Measurements from ENCODE around the gene NEAT1. TPM values are rescaled to one million over a fixed set of nuclear protein-coding genes. Genes with fewer than 3 reads are reported as not detected.
"Not testable (repeated sequence)": the region's sequence is repeated elsewhere in the genome, so short reads cannot be mapped to it uniquely, and the experiment has no call there.

Gene NEAT1
- total RNA-seq, 1 donor from 2014 or later, result 422 TPM

DNA sequence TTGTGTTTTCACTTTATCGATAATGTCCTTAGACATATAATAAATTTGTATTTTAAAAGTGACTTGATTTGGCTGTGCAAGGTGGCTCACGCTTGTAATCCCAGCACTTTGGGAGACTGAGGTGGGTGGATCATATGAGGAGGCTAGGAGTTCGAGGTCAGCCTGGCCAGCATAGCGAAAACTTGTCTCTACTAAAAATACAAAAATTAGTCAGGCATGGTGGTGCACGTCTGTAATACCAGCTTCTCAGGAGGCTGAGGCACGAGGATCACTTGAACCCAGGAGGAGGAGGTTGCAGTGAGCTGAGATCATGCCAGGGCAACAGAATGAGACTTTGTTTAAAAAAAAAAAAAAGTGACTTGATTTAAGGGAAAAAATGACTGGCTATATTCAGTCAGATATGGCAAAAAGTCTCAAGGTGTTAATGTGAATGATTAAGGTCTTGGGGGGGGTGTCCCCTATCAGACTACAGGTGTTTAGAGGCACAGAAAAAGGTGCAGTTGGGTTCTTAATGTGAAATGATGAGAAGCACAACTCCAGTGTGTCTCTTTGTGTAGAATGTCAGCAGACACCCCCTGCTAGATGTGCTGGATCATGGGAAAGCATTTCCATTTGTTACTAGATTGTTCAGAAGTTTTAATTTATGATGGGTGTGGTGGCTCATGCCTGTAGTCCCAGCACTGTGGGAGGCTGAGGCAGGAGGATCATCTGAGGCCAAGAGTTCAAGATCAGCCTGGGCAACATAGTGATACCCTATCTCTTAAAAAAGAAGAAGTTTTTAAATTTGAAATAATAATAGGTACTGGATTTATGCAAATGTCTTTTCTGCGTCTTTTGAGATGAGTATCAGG, 17.0 kb downstream of the NEAT1 start:
- DNase-seq (ENCODE audit: low spot score), result no peak
- intact Hi-C loops (cut with micrococcal nuclease), result no loop called here
- H3K27ac Mint-ChIP-seq, result peak overlapping the region; percentile 39
- H3K4me1 Mint-ChIP-seq (ENCODE audit: low read depth), result peaks cover 60% of the 10 kb centered on the region
- H3K27me3 Mint-ChIP-seq (ENCODE audit: low read depth), result no peaks in the 10 kb centered on the region
- peaks cover 78% of the 10 kb centered on the region for H3K36me3 Mint-ChIP-seq (ENCODE audit: low read depth)
- H3K4me3 Mint-ChIP-seq (ENCODE audit: low read depth), result no peak overlapping the region
- no peaks in the 10 kb centered on the region for H3K9me3 Mint-ChIP-seq

DNA sequence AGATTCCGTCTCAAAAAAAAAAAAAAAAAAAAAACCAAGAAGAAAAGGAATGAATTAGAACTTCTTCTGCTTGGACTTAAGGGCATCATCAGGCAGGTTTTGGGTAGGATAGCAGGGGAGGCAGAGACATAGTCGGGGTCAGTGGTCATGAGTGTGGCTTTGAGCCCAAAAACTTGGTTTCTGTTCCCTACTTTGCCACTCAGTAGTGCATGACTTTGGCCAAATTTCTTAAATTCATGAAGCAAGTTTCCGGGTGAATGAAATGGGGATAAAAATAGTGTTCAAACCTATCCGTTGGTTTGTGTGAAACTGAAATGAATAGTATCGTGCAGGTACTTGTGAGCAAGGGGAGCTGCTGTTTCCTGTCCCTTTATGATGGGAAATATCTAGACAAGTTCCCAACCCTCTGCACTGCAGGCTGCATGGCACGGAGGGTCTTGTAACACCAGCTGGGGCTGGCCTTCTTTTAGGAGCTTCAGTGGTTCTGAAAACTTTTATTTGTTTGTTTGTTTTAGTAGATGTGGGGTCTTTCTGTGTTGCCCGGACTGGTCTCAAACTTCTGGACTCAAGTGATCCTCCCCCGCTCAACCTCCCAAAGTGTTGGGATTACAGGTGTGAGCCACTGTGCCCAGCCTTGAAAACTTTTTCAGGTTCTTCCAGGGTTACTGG, 18.4 kb downstream of the NEAT1 start:
- no peak for DNase-seq (ENCODE audit: low spot score)
- Mint-ChIP-seq H3K4me1 (ENCODE audit: low read depth) (peaks cover 46% of the 10 kb centered on the region), H3K36me3 (ENCODE audit: low read depth) (peaks cover 72% of the 10 kb centered on the region), H3K4me3 (ENCODE audit: low read depth) (no peak overlapping the region), H3K27ac (peak overlapping the region; percentile 88), H3K27me3 (ENCODE audit: low read depth) (no peaks in the 10 kb centered on the region), H3K9me3 (no peaks in the 10 kb centered on the region)
- intact Hi-C loops (cut with micrococcal nuclease), result no loop called here

DNA sequence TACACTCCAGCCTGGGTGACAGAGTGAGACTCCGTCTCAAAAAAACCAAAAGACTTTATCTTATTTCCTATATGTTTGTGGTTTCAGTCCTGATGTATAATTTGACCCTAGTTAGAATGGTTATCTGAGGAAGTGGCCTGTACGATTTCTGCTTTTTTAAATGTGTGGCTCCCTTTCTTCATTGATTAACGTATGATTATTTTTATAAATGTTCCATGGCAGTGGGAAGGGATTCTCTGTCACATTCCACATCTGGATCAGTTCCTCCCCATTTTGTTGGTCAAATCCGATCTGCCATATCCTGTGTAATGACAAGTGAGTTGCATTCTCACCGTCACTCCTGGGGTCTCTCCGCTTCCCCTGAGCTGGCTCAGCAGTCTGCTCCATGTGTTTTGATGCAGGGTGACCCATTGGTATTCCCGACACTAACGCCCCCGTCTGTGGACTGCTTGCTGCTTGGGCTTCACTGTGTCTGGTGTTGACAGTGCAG, 20.3 kb downstream of the NEAT1 start:
- intact Hi-C loops (cut with micrococcal nuclease), result no loop called here
- peaks cover 36% of the 10 kb centered on the region for H3K4me1 Mint-ChIP-seq (ENCODE audit: low read depth)

DNA sequence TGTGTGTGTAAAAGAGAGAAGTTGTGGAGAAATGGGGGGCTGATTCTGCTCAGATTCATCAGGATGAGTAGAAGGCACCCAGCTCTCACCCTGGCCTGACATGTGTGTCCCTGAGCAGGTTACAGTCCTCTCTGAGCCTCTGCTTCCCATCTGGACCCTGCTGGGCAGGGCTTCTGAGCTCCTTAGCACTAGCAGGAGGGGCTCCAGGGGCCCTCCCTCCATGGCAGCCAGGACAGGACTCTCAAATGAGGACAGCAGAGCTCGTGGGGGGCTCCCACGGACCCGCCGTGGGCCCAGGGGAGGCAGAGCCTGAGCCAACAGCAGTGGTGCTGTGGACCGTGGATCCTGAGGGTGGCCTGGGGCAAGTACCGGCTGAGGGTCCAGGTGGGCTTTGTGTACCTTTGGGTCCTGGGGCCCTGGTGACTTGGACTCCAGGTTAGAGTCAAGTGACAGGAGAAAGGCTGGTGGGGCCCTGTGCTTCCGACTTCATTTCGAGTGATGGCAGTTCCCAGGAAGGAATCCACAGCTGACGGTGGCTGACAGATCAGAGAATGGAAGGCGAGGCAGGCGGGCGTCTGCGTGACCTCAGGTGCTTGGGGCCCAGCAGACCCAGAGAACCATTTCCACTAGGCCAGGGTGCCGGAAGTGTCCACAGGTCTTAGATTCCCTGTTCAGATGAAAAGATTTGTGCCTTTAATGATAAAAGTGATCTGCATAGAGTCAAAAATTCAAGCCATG, 21.9 kb downstream of the NEAT1 start:
- Mint-ChIP-seq H3K4me3 (ENCODE audit: low read depth) (no peak overlapping the region), H3K27me3 (ENCODE audit: low read depth) (no peaks in the 10 kb centered on the region), H3K27ac (peak overlapping the region; percentile 35), H3K36me3 (ENCODE audit: low read depth) (peaks cover 40% of the 10 kb centered on the region), H3K9me3 (no peaks in the 10 kb centered on the region), H3K4me1 (ENCODE audit: low read depth) (peaks cover 30% of the 10 kb centered on the region)
- intact Hi-C loops (cut with micrococcal nuclease), result no loop called here
- no peak for DNase-seq (ENCODE audit: low spot score)

More for the DNA sequence above, 20.3 kb downstream of the NEAT1 start:
- peak overlapping the region; percentile 64 for H3K27ac Mint-ChIP-seq
- DNase-seq (ENCODE audit: low spot score), result no peak
- peaks cover 54% of the 10 kb centered on the region for H3K36me3 Mint-ChIP-seq (ENCODE audit: low read depth)
- H3K27me3 Mint-ChIP-seq (ENCODE audit: low read depth), result no peaks in the 10 kb centered on the region
- H3K9me3 Mint-ChIP-seq, result no peaks in the 10 kb centered on the region
- no peak overlapping the region for H3K4me3 Mint-ChIP-seq (ENCODE audit: low read depth)

DNA sequence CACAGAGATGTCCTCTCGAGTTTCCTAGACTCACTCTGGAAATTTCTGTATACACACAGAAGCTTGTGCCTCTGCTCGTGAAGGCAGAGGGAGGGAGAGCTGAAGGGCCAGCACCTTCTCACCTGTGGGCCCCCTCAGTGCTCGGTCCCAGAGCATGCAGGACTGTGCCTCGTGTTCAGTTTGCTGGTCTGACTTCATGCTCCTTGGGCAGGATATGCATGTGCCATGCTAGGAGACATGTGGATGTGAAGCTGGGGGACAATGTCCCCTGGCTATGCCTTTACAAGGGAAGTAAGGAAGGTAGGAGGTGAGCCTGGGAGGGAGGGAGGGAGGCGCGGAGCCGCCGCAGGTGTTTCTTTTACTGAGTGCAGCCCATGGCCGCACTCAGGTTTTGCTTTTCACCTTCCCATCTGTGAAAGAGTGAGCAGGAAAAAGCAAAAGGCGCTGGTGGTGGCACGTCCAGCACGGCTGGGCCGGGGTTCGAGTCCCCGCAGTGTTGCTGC, 22.6 kb downstream of the NEAT1 start:
- H3K27me3 Mint-ChIP-seq (ENCODE audit: low read depth), result no peaks in the 10 kb centered on the region
- H3K27ac Mint-ChIP-seq, result peak overlapping the region; percentile 35
- peaks cover 34% of the 10 kb centered on the region for H3K36me3 Mint-ChIP-seq (ENCODE audit: low read depth)
- no peak overlapping the region for H3K4me3 Mint-ChIP-seq (ENCODE audit: low read depth)
- intact Hi-C loops (cut with micrococcal nuclease), result no loop called here
- no peak for DNase-seq (ENCODE audit: low spot score)
- peaks cover 24% of the 10 kb centered on the region for H3K4me1 Mint-ChIP-seq (ENCODE audit: low read depth)
- no peaks in the 10 kb centered on the region for H3K9me3 Mint-ChIP-seq

DNA sequence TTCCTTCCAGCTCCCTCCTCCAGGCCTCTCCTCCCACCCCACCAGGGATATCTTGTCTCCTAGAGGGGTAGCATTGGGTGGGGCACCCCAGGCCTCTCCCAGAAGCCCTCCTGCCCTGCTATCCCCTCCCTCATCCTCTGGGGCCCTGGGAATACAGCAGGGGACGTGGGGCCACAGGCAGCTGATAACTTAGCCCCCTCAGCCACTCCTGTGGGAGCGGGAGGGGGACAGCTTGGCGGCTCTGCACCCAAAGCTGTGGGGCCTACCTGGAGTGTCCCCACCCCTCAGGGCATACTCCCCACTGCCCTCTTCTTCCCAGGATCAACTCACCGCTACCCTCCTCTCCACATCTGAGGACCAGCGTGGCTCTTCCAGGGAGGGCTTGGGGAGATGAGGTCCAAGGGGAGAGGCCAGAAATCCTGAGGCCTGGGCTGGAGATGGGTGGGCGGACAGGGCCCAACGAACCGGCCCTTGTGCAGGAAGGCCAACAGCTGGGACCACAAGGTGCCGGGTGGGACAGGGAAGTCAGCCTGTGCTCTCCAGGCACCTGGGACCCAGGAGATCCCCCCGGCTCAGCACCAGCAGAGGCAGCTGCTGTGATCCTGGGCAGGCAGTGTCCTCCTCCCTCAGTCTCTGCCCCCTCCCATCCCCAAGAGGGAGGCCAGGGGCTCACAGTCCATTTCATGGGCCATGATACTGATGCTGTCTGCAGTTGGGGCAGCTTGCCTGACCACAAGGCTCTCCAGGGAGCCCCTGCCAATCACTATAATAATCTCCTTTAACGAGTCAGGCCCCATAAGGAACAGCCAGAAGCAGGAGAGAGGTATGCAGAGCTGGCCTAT, 23.2 kb downstream of the NEAT1 start:
- no peak for DNase-seq (ENCODE audit: low spot score)
- Mint-ChIP-seq H3K36me3 (ENCODE audit: low read depth) (peaks cover 29% of the 10 kb centered on the region), H3K9me3 (no peaks in the 10 kb centered on the region), H3K27ac (no peak overlapping the region), H3K4me3 (ENCODE audit: low read depth) (no peak overlapping the region), H3K27me3 (ENCODE audit: low read depth) (no peaks in the 10 kb centered on the region), H3K4me1 (ENCODE audit: low read depth) (peaks cover 21% of the 10 kb centered on the region)
- intact Hi-C loops (cut with micrococcal nuclease), result no loop called here

DNA sequence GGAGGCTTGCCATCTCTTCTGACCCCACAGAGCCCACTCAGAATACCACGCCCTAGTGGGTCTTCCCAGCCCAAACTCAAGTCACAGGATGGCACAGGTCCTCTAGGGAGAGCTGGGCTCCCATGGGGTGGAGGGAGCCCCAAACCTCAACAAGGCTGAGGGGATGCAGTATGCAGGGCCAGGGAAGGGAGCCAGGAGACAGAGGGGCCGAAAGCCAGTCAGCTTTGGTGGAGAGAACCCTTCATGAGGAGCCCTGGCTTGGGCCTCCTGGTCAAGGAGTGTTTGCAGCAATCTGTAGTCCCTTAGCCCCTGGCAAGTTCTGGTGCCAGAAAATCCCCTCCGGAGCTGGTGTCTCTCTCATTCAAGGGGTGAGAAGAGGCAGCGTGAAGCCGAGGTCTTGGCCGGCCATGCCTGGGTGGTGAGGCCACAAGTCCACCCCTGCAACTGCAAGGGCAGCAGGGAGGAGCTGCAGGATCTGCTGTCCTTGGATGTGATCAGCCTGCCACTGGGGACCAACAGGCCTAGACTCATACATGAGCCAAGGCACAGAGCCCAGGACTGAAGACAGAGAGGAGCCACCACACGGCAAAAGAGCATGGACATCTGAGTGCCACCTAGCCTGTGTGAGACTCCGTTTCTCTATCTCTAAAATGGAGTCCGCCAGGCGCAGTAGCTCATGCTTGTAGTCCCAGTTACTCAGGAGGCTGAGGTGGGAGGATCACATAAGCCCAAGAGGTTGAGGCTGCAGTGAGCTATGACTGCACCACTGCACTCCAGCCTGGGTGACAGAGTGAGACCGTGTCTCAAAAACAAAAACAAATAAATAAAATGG, 24.1 kb downstream of the NEAT1 start:
- intact Hi-C loops (cut with micrococcal nuclease), result no loop called here
- H3K4me1 Mint-ChIP-seq (ENCODE audit: low read depth), result peaks cover 15% of the 10 kb centered on the region
- DNase-seq (ENCODE audit: low spot score), result no peak
- no peaks in the 10 kb centered on the region for H3K27me3 Mint-ChIP-seq (ENCODE audit: low read depth)
- H3K4me3 Mint-ChIP-seq (ENCODE audit: low read depth), result no peak overlapping the region
- no peaks in the 10 kb centered on the region for H3K9me3 Mint-ChIP-seq
- H3K27ac Mint-ChIP-seq, result no peak overlapping the region
- H3K36me3 Mint-ChIP-seq (ENCODE audit: low read depth), result peaks cover 23% of the 10 kb centered on the region

DNA sequence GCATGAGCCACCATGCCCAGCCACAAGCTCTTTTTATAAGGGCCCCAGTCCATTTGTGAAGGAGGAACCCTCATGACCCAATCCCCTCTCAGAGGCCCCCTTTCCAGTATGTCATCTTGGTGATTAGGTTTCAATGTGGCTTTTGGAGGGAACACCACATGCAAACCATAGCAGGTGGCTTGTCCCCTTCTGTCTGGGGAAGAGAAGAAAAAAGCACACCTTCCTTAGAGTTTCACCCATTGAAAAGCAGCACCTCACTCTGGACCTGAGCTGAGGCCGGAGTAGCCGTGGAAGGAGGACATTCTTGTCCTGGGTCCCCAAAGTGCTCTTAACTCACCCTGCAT, 25.4 kb downstream of the NEAT1 start:
- H3K9me3 Mint-ChIP-seq, result no peaks in the 10 kb centered on the region
- no peak for DNase-seq (ENCODE audit: low spot score)
- no peak overlapping the region for H3K27ac Mint-ChIP-seq
- intact Hi-C loops (cut with micrococcal nuclease), result no loop called here
- H3K4me3 Mint-ChIP-seq (ENCODE audit: low read depth), result no peak overlapping the region
- no peaks in the 10 kb centered on the region for H3K27me3 Mint-ChIP-seq (ENCODE audit: low read depth)
- H3K4me1 Mint-ChIP-seq (ENCODE audit: low read depth), result peaks cover 7% of the 10 kb centered on the region
- peaks cover 14% of the 10 kb centered on the region for H3K36me3 Mint-ChIP-seq (ENCODE audit: low read depth)

DNA sequence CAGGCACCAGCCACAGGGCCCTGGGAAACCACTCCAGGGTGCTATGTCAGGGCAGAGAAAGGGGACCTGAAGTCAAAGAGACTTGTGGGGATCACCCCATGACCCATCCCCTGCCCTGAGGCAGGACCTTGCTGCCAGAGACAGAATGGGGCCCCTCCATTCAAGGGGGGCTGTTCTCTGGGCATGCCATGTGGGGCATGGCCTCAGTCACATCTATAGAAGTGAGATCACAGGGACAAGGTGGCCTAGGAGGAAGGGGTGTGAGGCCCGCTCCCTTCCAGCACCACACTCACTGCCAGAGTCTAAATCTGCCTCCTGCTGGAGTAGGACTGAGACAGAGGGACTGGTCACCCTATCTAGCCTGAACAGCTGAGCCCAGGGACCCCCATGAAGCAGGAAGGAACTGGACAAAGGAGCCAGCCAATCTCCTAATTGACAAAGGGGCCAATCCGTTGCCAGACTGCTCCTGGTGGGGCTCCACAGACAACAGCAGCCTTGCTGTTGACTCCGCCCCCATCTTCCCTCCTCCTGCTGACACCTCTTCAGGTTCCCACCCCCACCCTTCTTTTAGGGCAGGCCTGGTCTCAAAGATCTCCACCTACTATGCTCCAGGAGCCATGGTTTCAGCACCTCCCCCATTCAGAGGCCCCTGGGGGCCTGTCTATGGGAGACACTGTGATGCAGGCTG, 26.0 kb downstream of the NEAT1 start:
- DNase-seq (ENCODE audit: low spot score), result no peak
- Mint-ChIP-seq H3K27me3 (ENCODE audit: low read depth) (no peaks in the 10 kb centered on the region), H3K27ac (no peak overlapping the region), H3K4me1 (ENCODE audit: low read depth) (peaks cover 6% of the 10 kb centered on the region), H3K4me3 (ENCODE audit: low read depth) (no peak overlapping the region), H3K36me3 (ENCODE audit: low read depth) (peaks cover 11% of the 10 kb centered on the region), H3K9me3 (no peaks in the 10 kb centered on the region)
- intact Hi-C loops (cut with micrococcal nuclease), result no loop called here

DNA sequence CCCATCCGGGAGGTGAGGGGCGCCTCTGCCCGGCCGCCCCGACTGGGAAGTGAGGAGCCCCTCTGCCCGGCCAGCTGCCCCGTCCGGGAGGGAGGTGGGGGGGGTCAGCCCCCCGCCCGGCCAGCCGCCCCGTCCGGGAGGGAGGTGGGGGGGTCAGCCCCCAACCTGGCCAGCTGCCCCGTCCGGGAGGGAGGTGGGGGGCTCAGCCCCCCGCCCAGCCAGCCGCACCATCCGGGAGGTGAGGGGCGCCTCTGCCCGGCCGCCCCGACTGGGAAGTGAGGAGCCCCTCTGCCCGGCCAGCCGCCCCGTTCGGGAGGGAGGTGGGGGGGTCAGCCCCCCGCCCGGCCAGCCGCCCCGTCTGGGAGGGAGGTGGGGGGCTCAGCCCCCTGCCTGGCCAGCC, 28.7 kb downstream of the NEAT1 start:
- H3K27me3 Mint-ChIP-seq (ENCODE audit: low read depth); intact Hi-C loops (cut with micrococcal nuclease); H3K4me3 Mint-ChIP-seq (ENCODE audit: low read depth); H3K9me3 Mint-ChIP-seq; H3K27ac Mint-ChIP-seq; DNase-seq (ENCODE audit: low spot score): not testable (repeated sequence)
- peaks cover 15% of the 10 kb centered on the region for H3K4me1 Mint-ChIP-seq (ENCODE audit: low read depth)
- H3K36me3 Mint-ChIP-seq (ENCODE audit: low read depth), result peaks cover 11% of the 10 kb centered on the region

DNA sequence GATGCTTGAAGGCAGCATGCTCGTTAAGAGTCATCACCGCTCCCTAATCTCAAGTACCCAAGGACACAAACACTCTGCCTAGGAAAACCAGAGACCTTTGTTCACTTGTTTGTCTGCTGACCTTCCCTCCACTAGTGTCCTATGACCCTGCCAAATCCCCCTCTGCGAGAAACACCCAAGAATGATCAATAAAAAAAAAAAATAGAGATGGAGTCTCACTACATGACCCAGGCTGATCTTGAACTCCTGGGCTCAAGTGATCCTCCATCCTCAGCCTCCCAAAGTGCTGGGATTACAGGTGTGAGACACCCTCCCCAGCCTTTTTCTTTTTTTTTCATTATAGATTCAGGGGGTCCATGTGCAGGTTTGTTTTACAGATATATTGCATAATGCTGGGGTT, 29.7 kb downstream of the NEAT1 start:
- Mint-ChIP-seq H3K4me1 (ENCODE audit: low read depth) (peaks cover 21% of the 10 kb centered on the region), H3K36me3 (ENCODE audit: low read depth) (peaks cover 16% of the 10 kb centered on the region)
- H3K27me3 Mint-ChIP-seq (ENCODE audit: low read depth); H3K27ac Mint-ChIP-seq; DNase-seq (ENCODE audit: low spot score); H3K9me3 Mint-ChIP-seq; H3K4me3 Mint-ChIP-seq (ENCODE audit: low read depth); intact Hi-C loops (cut with micrococcal nuclease): not testable (repeated sequence)

Measured in activated T-helper 2 cell treated with anti-CD3 and anti-CD28 coated beads, Interferon-gamma antibody, Interleukin-2, Interleukin-4, amounts not matched to agents 10 μg/mL and 5 μg/mL and 100 μg/mL, durations not matched to agents 14 hours and 24 hours and 36 hours (primary cell).